DMS114 treated with DMSO at 0.1 percent for 48 hours (cell line): Measurements from ENCODE around the gene SAMD5.

Experiments used
- DNase-seq: peaks from one replicate; lab custom pipeline; 2025; ENCODE audit not compliant: unreplicated experiment; lab: John Stamatoyannopoulos, UW

The SAMD5 gene

DNA sequence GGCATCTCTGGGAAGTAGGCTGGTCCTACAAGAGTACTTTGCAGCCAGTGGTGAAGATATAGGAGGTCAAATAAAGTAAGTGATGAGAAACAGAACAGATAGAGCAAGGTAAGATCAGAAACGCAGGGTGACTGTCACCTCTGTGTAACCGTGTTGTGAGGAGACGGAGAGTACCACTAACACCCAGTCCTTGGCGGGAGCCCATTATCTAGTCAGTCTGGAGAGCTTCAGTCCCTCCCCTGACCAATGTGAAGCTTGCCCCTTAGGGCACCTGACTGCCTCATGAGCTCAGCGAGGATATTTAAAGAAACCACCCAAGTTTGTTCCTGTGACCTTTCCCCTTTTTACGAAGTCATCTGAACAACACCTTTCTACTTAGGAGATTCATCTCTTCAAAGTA is 110.0 kb downstream of the SAMD5 start:
- no peak for DNase-seq

- no peak for DNase-seq
These were observed 110.4 kb downstream of the SAMD5 start for GRCh38 chr6:147618927-147619326.
